HG03442 (cell line): ENCODE data around the gene MROH2A.

ENCODE experiments used
- ATAC-seq: cut with Tn5 transposase; IDR thresholded peaks from one replicate; pipeline ENCODE4 v1.9.1; 2021; ENCODE audit warnings: mild to moderate bottlenecking, moderate library complexity; ENCODE audit not compliant: unreplicated experiment

MROH2A gene

GRCh38 chr2:233764761-233765160, 13.4 kb upstream of the MROH2A start:
- no peak for ATAC-seq

GRCh38 chr2:233766416-233766815, 11.7 kb upstream of the MROH2A start:
- ATAC-seq: no peak

- ATAC-seq: no peak
Observed at GRCh38 chr2:233768076-233768475, 10.1 kb upstream of the MROH2A start.

- no peak for ATAC-seq
Observed at GRCh38 chr2:233769260-233769659, 8.9 kb upstream of the MROH2A start.

- ATAC-seq: no peak
Observed at GRCh38 chr2:233772153-233772552, 6.0 kb upstream of the MROH2A start.

GRCh38 chr2:233772583-233772982, 5.5 kb upstream of the MROH2A start:
- no peak for ATAC-seq

- ATAC-seq: no peak
Observed at GRCh38 chr2:233773854-233774253, 4.3 kb upstream of the MROH2A start.

GRCh38 chr2:233775414-233775813, 2.7 kb upstream of the MROH2A start:
- ATAC-seq: no peak

GRCh38 chr2:233779722-233780121, 1.6 kb downstream of the MROH2A start:
- ATAC-seq: no peak

GRCh38 chr2:233780771-233781170, 2.6 kb downstream of the MROH2A start:
- no peak for ATAC-seq

GRCh38 chr2:233789554-233789953, 11.4 kb downstream of the MROH2A start:
- ATAC-seq: no peak

- ATAC-seq: no peak
Observed at GRCh38 chr2:233791151-233791882, 13.2 kb downstream of the MROH2A start.

- ATAC-seq: no peak
Observed at GRCh38 chr2:233791883-233792329, 13.8 kb downstream of the MROH2A start.

- no peak for ATAC-seq
Observed at GRCh38 chr2:233792720-233793119, 14.6 kb downstream of the MROH2A start.

- ATAC-seq: no peak
Observed at GRCh38 chr2:233793465-233794127, 15.5 kb downstream of the MROH2A start.

- no peak for ATAC-seq
Observed at GRCh38 chr2:233794128-233794658, 16.1 kb downstream of the MROH2A start.

GRCh38 chr2:233795735-233796171, 17.6 kb downstream of the MROH2A start:
- no peak for ATAC-seq

- ATAC-seq: no peak
Observed at GRCh38 chr2:233796254-233796653, 18.1 kb downstream of the MROH2A start.

GRCh38 chr2:233798335-233799086, 20.4 kb downstream of the MROH2A start:
- no peak for ATAC-seq

GRCh38 chr2:233799087-233799665, 21.0 kb downstream of the MROH2A start:
- ATAC-seq: no peak

- no peak for ATAC-seq
Observed at GRCh38 chr2:233799716-233800115, 21.6 kb downstream of the MROH2A start.
